ENCODE data around the gene CTSO. TPM values are rescaled to one million over a fixed set of nuclear protein-coding genes. Genes with fewer than 3 reads are reported as not detected.

Gene CTSO
- total and polyA plus RNA-seq, 2 of the 8 experiments (the other 6 are each of a cell fraction or from before 2014, with no cell fraction given): 0.39 to 0.41 TPM

GRCh38 chr4:155914782-155915181, 38.9 kb downstream of the CTSO start (continued):
- no peak for TF ChIP-seq EZH2 (IDR thresholded peaks at IDR 0.05; ENCODE audit: low read depth, low read length, severe bottlenecking)
- no peak for TF ChIP-seq EGR1 (IDR thresholded peaks at IDR 0.05; ENCODE audit: borderline replicate concordance, low read depth, low read length)
- no peak for TF ChIP-seq PHF8 (conservative IDR thresholded peaks at IDR 0.05; ENCODE audit: low read depth, low read length)
- no peak for TF ChIP-seq POU5F1 (IDR thresholded peaks at IDR 0.05; ENCODE audit: low read depth, low read length)
- no peak for TF ChIP-seq TCF12 (IDR thresholded peaks at IDR 0.05; ENCODE audit: low read depth, low read length)
- TF ChIP-seq, protein P1, sequence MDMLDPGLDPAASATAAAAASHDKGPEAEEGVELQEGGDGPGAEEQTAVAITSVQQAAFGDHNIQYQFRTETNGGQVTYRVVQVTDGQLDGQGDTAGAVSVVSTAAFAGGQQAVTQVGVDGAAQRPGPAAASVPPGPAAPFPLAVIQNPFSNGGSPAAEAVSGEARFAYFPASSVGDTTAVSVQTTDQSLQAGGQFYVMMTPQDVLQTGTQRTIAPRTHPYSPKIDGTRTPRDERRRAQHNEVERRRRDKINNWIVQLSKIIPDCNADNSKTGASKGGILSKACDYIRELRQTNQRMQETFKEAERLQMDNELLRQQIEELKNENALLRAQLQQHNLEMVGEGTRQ (IDR thresholded peaks at IDR 0.05; ENCODE audit: low read length): no peak
